Islet precursor cell (in vitro differentiated cells): ENCODE measurements around the gene KRTAP20-3.

Experiments
- DNase-seq: peaks from one replicate; pipeline ENCODE4 v3.0.0-alpha.2; 2018

Gene KRTAP20-3

DNA sequence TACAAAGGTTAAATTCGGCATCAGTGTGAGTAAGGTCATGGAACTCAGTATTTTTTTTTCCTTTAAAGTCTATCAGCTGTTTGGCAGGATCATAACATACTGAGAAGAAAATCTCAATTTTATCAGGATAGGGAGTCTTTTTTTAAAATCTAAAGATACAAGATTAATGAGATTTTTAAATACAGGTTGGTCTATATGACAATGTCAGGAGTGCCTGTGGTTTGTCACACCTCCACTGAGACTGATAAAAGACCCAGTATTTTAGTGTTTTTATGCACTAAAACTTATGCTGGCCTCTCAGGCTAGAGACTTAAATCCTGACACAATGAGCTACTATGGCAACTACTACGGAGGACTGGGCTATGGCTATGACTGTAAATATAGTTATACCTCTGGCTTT, at the start of gene KRTAP20-3:
KRTAP20-3 (plus strand) TSS at position 301 of the 400 bp plus-strand sequence.
- DNase-seq: no peak

DNA sequence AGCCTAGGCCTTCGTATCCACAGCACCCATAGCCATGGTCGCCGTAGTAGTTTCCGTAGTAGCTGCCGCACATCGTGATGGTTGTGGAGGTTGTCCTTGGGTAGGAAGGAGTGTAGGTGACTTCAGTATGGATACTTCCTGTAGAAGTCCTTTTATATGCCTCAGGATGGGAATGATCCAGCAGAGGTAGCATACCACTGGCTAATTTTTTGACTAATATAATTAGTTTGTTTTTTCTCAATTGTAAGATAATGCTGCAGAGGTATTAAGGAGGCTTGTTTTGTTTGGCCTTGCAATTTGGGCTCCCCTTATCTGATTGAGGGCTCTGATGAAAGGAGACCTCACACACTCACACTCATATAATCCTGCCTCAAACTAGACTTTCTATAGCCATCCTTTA, 43.9 kb upstream of the KRTAP20-3 start, which contains the start of gene KRTAP6-2:
KRTAP6-2 (minus strand) TSS at position 101 of the 400 bp plus-strand sequence; CDS start at position 73, 28 bp downstream.
- DNase-seq: no peak

DNA sequence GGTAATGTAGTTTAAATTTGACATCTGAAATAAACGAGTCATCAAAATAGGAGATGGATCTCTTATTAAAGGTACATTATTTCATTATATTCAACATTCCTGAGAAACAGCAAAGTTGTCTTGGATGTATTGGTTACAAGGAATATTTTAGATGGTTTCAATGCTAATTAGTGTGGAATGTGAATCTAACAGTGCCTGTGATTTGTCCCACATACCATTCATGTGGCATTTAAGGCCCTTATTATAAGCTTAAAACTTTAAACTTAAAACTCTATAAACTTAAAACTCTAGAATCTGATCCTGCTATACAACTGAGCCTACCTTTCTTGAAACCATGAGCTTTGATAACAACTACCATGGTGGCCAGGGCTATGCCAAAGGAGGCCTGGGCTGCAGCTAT, 41.9 kb upstream of the KRTAP20-3 start, which contains the start of gene KRTAP22-1:
KRTAP22-1 (plus strand) TSS at position 301 of the 400 bp plus-strand sequence.
- DNase-seq: no peak

DNA sequence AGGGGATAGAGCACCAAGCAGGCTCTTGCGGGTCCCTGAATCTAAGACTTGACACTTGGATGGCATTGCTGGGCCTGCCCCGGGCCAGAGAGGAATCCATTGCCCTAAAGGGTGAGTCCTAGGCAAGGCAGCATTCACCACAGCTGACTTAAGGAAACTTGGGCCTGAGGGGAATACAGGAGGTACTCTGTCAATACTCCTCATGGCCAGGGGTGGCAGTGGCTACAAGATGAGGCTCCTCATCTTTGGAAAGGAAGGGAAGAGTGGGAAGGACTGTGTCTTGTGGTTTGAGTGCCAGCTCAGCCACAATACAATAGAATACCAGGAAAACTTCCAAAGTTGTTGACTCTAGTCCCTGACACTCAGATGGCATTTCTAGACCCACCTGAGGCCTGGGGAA, 36.7 kb upstream of the KRTAP20-3 start:
- DNase-seq: no peak

DNA sequence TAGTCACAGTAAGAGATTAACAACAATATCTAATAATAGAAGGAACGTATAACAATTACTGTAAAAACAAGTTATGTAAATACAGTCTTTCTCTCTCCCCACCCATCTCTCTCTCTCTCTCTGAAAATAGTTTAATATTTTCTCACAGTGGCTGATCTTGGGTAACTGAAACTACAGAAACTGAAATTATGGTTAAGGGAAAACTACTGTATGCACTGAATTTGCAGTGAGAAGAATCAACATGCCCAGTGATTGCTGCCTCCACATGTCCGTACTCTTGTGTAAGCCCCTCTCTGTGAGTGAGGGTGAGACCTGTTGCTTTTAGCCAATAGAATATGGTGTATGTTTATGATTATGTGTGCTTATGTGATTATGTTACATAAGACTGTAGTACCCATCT, 30.5 kb upstream of the KRTAP20-3 start:
- no peak for DNase-seq

DNA sequence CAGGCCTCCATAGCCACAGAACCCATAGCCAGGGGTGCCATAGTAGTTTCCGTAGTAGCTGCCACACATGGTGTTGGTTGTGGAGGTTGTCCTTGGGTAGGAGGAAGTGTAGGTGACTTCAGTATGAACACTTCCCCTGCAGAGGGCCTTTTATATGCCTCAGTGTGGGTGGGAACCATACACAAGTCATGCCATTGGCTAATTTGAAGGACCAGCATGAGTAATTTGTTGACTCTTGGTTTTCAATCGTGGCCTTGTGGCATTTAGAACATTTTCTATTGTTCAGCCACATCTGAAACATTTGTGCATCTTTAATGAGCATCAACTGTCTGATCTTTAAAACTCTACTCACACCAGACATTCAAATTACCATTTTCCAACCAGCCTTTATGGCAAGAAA, 28.8 kb upstream of the KRTAP20-3 start, which contains the start of gene KRTAP6-1:
KRTAP6-1 (minus strand) TSS at position 95 of the 400 bp plus-strand sequence; CDS start at position 69, 26 bp downstream.
- DNase-seq: no peak

DNA sequence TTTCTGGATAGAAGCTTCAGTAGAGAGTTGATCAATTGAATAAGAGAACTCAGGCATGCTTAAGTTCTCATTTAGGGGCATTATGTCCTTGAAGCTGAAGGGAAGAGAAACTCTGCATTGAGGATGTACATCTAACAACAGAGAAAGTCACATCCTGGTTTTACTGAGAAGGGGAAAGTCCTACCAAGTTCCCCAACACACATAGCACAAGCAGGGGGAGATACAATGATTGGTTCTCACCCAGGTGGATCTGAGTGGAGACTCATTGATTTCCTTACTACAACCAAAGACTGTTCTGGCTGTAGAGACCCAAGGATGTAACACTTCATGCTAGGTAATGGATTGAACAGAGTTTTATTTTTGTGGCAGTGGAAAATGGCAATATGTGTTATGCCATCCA, 27.5 kb upstream of the KRTAP20-3 start:
- DNase-seq: no peak

DNA sequence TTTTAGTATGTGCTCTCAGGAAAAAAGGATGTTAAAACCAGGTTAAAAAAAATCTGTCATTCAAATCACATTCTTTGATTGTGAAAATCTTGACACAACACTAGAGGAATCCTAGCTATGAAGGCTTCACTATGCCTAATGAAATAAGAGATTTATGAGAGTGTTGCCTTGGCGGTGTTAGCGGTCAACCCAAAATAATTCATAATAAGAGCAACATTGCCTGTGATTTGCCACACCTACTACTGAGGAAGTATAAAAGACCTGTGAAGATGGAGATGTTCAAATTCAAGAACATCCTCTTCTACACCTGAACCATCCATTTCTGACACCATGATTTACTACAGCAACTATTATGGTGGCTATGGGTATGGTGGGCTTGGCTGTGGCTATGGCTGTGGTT, 26.5 kb upstream of the KRTAP20-3 start, which contains the start of gene KRTAP20-1:
KRTAP20-1 (plus strand) TSS at position 301 of the 400 bp plus-strand sequence; CDS start at position 331, 30 bp downstream.
- DNase-seq: no peak

DNA sequence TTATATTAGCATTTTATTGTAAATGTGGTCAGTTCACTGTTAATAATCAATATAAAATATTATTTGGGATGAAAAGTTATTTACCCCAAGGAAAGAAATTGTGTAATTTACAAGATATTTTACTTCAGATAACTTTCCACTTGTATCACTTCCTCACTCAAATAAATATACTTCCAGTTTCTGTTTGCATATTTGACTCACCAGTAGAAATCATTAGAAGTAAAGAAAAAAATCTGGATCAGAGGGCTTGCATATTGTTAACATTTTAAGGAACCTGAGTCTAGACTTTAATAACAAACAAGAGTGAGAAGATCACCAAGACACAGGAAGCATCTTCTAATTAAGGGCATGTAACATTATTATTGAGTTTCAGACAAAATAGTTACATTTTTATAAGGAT, 22.6 kb upstream of the KRTAP20-3 start:
- DNase-seq: no peak

DNA sequence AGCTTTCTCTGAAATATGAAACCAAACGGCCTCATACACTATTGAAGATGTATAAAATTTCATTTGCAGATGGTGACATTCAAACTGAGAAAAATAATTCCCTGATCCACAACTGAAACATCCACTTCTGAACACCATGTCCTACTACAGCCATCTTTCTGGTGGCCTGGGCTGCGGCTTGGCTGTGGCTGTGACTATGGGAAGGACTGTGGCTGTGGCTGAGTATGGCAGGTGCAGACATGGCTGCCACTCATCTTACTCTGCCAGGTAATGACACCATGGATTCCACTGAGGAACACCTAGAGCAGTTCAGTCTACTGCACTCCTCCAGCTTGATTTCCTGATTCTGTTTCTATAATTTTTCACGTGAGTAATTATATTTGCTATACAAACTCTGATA, 22.1 kb upstream of the KRTAP20-3 start, which contains the start of gene KRTAP20-4:
KRTAP20-4 (plus strand) TSS at position 106 of the 400 bp plus-strand sequence.
- DNase-seq: no peak

DNA sequence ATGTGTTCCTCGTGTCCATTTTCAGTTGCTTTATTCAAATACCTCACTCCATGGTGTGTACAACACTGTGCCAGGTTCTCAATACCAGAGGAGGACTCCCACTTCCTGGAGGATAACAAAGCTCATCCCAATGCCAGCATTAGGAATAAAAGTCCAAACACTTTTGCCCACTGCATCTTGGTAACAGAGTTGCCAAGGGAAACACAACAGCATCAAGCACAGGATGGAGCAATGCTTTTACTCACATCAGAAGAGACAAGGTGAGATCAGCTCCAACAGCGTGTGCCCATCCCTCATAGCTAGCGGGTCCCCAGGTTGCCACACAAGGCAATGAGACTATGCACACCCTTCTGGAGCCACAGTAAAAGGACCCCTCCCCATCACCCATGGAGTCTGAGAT, 19.3 kb upstream of the KRTAP20-3 start:
- no peak for DNase-seq

DNA sequence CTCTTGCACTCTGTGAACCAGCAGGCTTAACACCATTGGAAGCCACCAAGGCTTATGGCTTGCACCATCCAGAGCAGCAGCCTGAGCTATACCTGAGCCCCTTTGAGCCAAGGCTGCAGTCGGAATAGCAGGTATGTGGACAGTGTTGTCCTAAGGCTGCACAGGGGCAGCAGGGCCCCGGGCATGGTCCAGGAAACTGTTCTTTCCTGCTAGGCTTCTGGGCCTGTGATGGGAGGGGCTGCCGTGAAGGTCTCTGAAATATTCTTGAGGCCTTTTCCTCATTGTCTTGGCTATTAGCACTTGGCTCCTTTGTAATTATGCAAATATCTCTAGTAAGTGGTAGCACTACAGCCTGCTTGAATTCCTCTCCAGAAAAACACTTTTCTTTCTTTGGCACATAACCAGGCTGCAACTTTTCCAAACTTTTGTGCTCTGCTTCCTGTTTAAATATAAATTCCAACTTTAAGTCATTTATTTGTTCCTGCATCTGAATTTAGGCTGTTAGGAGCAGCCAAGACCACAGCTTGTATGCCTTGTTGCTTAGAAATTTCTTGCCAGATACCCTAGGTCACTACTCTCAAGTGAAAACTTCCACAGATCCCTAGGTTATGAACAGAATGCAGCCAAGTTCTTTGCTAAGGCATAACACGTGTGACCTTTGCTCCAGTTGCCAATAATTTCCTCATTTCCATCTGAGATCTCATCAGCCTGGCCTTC, 17.1 kb upstream of the KRTAP20-3 start:
- no peak for DNase-seq

DNA sequence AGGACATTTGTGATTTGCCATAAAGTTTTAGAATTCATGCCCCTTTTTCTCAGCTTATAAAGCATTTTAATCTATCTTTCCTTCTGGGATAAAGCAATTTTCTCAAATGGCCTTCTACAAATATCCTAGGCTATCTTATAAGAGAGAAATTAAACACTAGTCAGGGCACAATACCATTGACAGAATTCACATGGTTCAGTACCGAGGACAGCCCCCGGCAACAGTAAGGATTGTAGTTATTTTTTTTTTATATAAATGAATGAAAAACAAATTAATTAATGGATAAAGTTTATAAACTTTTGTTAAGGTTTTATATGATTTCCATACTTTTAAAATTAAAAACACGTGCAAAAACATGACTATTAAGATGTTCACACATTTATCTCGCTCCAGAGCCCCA, 14.6 kb upstream of the KRTAP20-3 start:
- no peak for DNase-seq

DNA sequence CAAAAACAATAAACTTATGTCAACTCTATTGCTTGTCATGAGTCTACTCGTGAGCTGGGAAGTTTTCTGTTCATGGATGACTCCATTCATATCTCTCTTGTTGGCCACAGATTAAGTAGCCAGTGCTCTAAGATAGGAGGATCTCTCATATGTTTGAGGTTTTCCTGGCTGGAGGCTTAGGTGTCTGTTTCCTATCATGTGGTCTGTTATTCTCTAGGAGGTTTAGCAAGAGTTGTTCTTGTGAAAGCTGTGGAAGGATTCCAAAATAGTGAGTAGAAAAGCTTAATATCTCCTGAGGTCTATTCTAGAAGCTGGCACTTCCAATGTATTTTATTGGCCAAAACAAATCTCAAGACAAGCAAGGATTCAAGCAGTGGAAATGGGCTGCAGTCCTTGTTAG, 13.5 kb upstream of the KRTAP20-3 start:
- no peak for DNase-seq

DNA sequence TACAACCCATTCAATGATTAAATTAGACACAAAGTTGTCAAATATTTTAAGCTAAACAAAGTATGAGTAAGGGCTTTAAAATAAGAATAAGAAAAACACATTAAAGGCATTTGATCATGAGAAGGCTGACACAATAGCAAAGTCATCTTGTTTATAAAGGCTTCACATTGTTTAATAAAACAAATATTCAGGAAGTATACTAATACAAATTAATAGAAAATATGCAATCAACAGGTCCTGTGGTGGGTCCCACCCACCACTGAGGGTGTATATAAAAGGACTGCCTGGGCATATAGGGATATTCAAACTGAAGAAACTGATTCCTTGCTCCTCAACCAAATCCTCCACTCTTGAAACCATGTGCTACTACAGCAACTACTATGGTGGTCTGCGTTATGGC, 7.8 kb upstream of the KRTAP20-3 start, which contains the start of gene KRTAP20-2:
KRTAP20-2 (plus strand) TSS at position 301 of the 400 bp plus-strand sequence; CDS start at position 359, 58 bp downstream.
- no peak for DNase-seq

DNA sequence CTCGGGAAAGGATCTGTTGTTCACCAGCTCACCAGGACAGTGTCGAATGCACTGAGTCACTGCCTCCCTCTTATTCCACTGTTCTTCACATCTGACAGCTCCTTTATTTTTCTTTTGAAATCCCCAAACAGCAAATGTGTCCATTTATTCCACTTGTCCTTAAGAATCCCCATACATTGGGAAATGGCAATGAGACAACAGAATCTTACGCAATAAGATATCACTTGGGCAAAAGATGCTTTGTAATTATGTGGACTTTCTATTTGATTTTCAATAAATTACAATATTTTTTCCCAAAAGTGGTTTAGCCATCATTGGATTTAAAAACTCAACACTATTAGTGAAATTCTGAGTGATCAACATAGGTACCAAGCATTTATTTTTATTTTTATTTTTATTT, 4.0 kb upstream of the KRTAP20-3 start:
- no peak for DNase-seq

DNA sequence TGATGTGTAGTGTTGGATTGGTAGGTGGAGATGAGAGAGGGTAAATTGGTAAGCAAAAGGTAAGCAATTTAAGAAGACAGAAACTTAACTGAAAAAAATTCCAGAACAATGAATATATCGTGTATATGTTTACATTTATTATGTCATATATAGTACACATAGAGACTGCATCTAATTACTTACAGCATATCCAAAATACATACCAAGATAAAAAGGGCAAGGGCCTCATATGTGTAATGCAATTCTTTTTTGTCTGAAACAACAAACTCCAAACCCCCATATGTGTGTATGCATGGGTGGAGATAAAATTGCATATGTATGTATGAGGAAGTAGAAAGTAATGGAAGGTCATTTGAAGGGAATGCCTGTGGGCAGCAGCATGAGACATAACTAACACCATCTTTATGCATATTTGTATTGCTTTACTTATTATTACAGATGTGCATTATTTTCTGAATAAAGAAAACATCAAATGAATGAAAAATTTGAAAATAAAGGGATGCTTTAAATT, 4.3 kb downstream of the KRTAP20-3 start:
- no peak for DNase-seq

DNA sequence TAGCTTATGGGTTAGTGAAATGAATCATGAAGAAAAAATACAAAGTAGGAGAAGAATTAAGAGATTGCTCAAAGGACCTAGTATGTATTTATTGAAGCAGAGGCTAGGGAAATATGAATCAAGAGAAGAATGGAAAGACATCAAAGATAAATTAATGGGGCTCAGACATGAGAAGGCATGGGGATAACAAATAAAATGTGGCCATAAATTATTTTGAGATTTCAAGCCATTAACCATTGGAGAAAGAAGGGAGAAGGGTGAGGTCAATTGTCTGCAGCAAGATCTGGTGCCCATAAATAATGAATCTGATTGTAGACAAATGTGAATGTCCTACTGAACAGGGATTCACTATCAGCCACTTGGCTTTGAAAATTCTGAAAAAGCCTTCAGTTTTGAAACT, 10.2 kb downstream of the KRTAP20-3 start:
- DNase-seq: no peak

DNA sequence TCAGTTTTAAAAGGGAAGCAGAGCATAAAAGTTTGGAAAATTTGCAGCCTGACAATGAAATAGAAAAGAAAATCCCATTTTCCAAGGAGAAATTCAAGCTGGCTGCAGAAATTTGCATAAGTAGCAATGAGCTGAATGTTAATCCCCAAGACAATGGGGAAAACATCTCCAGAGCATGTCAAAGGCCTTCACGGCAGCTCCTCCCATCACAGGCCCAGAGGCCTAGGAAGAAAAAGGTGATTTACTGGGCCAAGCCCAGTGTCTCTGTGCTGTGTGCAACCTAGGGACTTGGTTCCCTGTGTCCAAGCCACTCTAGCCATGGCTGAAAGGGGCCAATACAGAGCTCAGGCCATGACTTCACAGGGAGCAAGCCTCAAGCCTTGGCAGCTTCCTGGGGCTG, 26.1 kb downstream of the KRTAP20-3 start:
- no peak for DNase-seq

DNA sequence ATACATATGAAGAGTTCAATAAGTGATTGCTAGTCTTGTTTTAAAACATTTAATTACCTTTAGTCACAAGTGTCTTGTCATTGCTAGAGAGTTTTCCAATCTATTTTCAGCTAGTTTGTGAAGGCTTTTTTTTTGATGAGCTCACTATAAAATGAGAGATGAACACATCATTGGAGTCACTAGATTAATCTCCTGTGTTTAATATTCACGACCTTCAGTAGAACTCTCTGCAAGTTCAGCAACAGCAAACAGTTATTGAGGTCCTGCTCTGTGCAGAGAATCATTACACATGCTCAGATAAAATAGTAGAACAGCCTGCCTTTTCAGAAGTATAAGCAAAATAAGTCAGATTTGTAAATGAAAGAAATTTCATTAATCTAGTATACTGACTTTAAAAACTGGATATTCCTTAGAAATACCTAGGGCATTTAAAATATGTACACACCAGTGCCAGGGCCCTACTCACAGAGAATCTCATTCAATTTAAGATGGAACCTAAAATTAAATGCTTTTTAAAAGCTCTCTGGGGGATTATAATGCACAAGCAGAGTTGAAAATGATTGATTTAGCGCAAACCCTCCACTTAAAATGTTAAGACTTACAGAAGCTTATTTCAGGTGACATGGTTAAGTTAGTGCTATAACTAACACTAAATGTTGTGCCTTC, 30.5 kb downstream of the KRTAP20-3 start:
- no peak for DNase-seq

DNA sequence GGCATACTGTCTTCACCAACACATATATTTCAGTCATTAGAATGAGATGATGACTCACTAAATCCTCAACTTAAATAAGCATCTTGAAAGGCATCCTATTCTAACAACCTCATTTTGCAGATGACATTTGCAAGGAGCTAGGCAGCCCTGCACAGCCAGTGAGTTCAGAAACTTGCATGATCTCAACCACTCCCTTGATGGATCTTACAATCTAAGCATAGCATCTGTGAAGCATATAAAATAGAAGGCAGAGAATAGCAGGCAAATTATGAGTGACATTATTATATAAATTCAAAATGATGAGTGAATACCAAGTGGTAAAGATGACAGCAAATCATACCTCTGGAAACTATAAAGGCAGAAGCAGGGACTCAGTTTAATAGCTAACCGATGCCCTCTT, 31.6 kb downstream of the KRTAP20-3 start:
- DNase-seq: no peak

DNA sequence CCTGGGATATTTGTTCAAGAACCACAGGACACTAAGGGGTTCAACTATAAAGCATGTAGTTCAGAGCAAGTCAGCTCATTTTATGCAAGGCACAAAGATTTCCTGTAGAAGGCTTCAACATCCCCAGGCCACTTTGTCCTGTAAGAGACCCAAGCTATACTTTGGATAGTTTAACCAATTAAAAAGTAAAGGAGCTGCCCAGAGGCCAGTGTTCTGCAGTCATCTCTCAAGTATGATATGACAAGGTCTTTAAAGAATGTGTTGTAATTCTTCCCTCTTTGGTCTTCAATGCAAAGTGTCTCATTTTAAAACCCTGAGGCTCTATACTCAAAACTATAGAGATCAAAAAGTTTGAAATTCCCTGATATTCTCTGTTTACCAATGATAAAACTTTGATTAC, 34.1 kb downstream of the KRTAP20-3 start:
- no peak for DNase-seq

DNA sequence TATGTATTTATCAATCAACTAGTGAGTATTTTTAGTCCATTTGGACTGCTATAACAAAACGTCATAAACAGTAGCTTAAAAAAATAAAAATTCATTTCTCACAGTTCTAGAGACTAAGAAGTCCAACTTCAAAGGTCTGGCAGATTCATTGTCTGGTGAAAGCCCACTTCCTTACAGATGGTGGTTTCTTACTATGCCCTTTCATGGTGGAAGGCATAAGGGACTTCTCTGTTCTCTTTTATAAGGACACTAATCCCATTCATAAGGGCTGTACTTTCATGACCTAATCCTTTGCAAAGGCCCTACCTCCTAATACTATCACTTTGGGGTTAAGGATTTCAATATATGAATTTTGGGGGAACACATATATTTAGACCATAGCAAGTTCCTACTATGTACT, 37.9 kb downstream of the KRTAP20-3 start:
- no peak for DNase-seq

DNA sequence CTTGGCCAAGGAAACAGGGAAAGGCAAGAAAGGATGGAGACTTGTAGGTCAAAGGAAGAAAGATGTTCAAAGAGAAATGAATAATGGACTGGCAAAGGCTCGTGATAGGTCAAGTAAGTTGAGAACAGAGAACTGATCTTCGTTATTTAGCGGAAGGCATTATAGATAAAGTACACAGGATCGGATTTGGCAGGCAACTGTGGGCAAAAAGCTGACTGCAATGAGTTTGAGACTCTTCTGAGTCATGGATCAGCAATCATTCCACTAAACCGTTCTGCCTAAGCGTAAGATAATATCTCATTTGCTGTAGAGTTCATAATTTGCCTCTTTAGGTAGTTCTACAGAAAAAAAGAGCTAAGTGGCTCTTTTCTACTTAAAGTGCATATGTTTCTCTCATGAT, 41.8 kb downstream of the KRTAP20-3 start:
- DNase-seq: no peak
